ENCODE measurements around the gene PCDHAC2.

The PCDHAC2 gene

DNA sequence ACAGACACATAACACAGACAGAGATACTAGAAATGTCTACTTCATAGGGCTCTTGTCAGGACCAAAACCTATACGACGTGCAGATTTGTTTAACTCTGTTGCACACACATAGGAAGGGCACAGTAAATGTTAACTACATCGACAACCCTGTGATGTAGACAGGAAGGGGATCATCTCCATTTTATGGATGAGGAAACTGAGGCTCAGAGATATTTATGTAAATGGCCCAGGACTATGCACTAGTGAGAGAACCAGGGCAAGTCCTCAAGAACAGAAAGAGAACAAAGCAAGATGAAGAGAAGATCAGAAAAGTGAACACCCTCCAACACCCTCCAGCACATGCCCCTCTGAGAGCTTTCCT, 36.3 kb downstream of the PCDHAC2 start:
- Mint-ChIP-seq H3K9me3 (no peaks in the 10 kb centered on the region), H3K4me1 (peaks cover 8% of the 10 kb centered on the region), H3K27ac (no peak overlapping the region), H3K4me3 (no peak overlapping the region), H3K36me3 (no peaks in the 10 kb centered on the region)
- no peak for ATAC-seq
- DNase-seq (ENCODE audit: low spot score in 2 of 2): no peak

DNA sequence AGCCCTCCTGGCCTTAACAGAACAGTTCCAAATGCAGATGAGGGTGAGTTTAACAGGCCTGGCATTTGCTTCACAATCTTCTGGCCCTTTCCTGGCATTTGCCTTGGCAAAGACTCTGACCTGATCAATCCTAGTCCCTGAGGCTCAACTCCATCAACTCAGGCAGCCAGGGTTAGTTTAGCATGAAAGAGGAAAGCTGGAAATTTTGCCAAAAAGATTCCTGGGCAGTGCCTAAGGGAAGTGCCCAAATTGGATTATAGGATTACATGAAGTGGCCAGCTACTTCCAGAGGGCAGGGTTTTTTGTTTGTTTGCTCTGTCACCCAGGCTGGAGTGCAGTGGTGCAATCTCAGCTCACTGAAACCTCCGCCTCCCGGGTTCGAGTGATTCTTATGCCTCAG, 36.8 kb downstream of the PCDHAC2 start:
- no peak for ATAC-seq

DNA sequence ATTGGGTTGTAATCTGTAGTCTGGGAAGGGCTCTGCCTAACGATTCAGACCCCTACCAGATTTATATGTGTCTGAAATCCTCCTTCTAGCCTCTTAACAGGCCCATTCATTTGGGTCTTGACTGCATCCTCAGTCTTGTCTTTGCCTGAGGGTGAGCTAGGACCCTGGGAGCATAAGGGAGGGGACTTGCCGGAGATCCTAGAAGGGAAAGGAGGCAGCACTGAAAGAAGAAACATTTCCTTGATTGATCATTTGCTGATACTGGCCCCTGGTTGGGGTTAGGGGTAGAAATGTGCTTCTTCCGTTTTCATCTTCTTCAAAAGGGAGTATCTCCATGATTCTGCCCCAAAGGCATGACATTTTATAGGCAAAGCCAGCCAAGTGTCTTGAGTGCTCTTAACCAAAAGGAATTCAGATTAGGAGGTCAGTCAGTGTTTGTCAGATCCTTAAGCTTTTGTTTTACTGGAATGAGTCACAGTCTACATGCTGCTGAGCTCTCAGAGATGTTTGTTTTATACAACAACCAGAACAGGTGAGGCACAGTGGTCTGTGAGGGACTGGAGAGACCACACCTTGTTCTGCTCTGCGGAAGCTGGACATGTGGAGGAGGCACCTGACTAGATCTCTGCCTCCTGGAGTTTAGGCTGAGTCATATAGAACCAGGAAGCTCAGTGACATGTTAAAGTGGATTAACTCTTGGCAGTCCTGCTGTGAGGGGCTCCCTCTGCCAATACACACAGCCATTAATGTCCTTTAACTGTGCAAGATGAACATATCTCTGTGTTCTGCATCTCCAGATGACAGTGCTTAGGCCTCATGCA, 37.7 kb downstream of the PCDHAC2 start:
- no peaks in the 10 kb centered on the region for H3K9me3 Mint-ChIP-seq
- H3K36me3 Mint-ChIP-seq: no peaks in the 10 kb centered on the region
- H3K27ac Mint-ChIP-seq: no peak overlapping the region
- no peak for DNase-seq (ENCODE audit: low spot score in 2 of 2)
- ATAC-seq: no peak
- peaks cover 8% of the 10 kb centered on the region for H3K4me1 Mint-ChIP-seq
- H3K4me3 Mint-ChIP-seq: no peak overlapping the region

More for the DNA sequence above, 36.8 kb downstream of the PCDHAC2 start:
- H3K36me3 Mint-ChIP-seq: no peaks in the 10 kb centered on the region
- H3K4me3 Mint-ChIP-seq: no peak overlapping the region
- no peak overlapping the region for H3K27ac Mint-ChIP-seq
- no peak for DNase-seq (ENCODE audit: low spot score in 2 of 2)
- no peaks in the 10 kb centered on the region for H3K9me3 Mint-ChIP-seq
- H3K4me1 Mint-ChIP-seq: peaks cover 8% of the 10 kb centered on the region

DNA sequence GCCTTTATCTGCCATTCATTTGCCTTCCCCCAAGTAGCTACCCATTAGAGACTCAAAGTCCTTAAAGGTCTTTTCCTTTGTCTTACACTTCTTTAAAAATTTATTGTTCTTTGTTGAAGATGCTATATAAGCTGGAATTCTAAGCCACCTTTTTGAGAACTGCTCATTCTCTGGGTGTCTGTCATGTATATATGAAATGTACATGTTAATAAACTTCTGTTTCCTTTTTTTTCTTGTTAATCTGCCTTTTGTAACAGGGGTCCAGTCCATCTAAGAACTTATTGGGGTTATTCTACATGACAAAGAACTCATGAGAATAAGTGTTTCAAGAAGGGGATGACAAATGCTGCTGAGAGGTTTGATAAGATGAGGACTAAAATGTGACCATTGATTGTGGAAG, 41.5 kb downstream of the PCDHAC2 start:
- Mint-ChIP-seq H3K9me3 (no peaks in the 10 kb centered on the region), H3K27ac (no peak overlapping the region), H3K4me3 (no peak overlapping the region), H3K36me3 (no peaks in the 10 kb centered on the region), H3K4me1 (no peaks in the 10 kb centered on the region)
- DNase-seq (ENCODE audit: low spot score in 2 of 2): no peak
- no peak for ATAC-seq

DNA sequence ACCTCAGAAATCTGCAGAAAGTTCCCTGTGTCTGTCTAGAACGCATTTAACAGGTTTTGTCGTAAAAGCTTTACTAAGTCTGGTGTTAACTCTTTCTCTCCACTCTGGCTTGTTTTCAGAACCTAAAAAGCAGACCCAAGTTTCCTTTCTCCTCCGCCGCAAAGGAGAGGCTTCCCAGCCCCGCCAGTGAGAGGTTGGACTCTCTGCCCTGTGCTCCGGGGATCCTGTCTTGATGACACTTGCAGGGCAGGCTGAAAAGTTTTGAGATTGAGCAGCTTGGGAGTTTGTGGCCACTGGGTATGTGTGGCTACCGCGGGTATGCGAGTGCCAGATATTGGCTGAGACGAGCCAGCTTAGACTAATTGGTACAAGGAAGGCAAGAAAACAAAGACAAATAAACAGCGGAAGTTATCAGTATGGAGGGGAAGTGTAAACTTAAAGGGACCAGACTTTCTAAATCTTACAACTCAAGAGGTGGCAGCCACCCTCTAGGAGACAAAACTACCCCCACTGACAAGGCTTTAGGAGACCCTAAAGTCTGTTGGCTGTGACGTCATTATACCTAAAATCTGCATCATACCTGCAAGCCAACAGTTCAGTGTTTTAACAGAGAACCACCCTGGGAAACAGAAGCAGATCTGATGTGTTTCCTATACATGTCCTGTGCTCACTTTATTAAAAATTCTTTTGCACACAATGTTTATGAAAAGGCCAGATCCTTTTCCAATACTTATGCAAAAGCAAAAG, 43.9 kb downstream of the PCDHAC2 start:
- no peak for ATAC-seq
- Mint-ChIP-seq H3K27ac (no peak overlapping the region), H3K36me3 (no peaks in the 10 kb centered on the region), H3K4me1 (no peaks in the 10 kb centered on the region), H3K4me3 (no peak overlapping the region), H3K9me3 (no peaks in the 10 kb centered on the region)
- DNase-seq (ENCODE audit: low spot score in 2 of 2): no peak

DNA sequence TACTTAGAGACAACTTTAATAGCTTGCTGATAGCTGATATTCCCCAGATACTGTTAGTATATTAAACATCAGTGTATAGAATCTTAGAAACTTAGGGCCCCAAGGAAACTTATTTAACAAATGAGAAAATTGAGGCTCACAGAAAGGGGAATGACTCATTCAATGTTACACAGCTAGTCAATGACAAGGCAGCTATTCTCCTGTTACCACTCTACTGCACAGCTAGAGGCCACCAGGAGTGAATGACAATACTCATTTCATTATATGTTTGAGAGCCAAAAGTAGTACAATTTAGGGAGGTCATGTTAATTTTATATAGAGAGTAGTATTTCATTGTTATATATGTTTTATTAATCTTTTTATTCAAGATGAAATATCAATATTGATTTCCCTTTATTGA, 51.7 kb downstream of the PCDHAC2 start:
- Mint-ChIP-seq H3K4me3 (no peak overlapping the region), H3K9me3 (peaks cover 3% of the 10 kb centered on the region), H3K27ac (no peak overlapping the region), H3K36me3 (no peaks in the 10 kb centered on the region), H3K4me1 (no peaks in the 10 kb centered on the region)
- DNase-seq (ENCODE audit: low spot score in 2 of 2): no peak
- no peak for ATAC-seq

All from stimulated activated effector memory CD8-positive, alpha-beta T cell treated with anti-CD3 and anti-CD28 coated beads, Interleukin-12 subunit alpha, Interleukin-12 subunit beta, amount 100 ng/mL, for 72 hours (primary cell).